ELR (cell line): ENCODE results near the gene ABHD18.
"Not testable (repeated sequence)": the region's sequence is repeated elsewhere in the genome, so short reads cannot be mapped to it uniquely, and the experiment has no call there.

Experiments used
- DNase-seq: peaks from one replicate; pipeline ENCODE4 v3.0.0-alpha.2; 2015; ENCODE audit warnings: low read depth

The ABHD18 gene

GRCh38 chr4:127993151-127993550 is 27.9 kb downstream of the ABHD18 start:
- DNase-seq, result no peak

DNA sequence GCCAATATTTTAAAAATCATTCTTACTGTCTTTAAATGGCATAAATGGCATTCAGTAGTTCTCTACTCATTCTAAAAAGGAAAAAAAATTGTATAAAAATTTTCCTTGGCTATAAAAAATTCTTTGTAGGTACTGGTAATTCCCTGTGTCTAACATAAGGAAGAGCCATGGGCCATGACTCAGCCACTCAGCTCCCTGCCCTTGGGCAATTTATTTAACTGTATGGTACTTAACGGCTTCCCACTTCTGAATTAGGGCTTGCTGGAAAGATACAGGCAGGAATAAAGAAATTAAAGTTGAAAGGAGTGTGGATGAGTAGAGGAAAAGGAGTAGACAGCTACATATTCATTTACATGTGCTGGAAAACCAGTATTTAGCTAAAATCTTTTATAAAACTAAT is 30.6 kb downstream of the ABHD18 start:
- DNase-seq, result peak; percentile 88

DNA sequence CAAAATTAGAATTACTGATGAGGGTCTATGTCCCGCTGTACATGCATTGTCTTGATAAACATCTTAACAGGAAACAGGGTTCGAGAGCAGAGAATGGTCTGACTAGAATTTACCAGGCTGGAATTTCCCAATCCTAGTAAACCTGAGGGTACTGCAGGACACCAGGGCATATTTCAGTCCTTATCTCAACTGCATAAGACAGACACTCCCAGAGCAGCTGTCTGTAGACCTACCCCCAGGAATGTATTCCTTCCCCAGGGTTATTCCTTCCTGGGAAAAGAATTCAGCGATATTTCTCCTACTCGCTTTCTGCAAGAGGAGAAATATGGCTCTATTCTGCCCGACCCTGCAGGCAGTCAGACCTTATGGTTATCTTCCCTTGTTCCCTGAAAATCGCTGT is 31.3 kb downstream of the ABHD18 start:
- not testable (repeated sequence) for DNase-seq

GRCh38 chr4:127997534-127998388 is 32.6 kb downstream of the ABHD18 start:
- peak; percentile 73 for DNase-seq

GRCh38 chr4:128006592-128006991 is 41.4 kb downstream of the ABHD18 start:
- peak; percentile 62 for DNase-seq

DNA sequence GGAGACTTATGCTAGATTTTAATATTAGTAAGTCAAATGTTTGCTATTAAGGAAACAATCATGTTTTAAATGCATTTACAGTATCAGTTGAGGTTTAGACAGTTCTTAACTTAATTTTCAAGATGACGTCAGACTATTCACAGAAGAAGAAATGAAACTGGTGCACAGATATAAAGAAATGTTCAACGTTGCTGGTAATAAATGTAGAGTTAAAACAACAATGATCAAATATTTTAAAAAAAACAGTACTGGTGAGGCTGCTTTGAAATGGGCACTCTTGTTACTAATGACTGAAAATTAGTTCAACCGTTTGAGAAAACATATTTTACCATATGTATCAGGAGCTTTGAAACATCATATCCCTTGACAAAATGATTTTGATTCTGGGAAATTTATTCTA is 44.2 kb downstream of the ABHD18 start:
- DNase-seq, result no peak

- no peak for DNase-seq
Measured at GRCh38 chr4:128025319-128025718, 60.1 kb downstream of the ABHD18 start.

- no peak for DNase-seq
Measured at GRCh38 chr4:128029907-128030306, 64.7 kb downstream of the ABHD18 start.

GRCh38 chr4:128031756-128032384 is 66.7 kb downstream of the ABHD18 start:
- no peak for DNase-seq

- DNase-seq, result no peak
Measured at GRCh38 chr4:128039568-128039967, 74.4 kb downstream of the ABHD18 start.

- not testable (repeated sequence) for DNase-seq
Measured at GRCh38 chr4:128047019-128047418, 81.8 kb downstream of the ABHD18 start.

- DNase-seq, result not testable (repeated sequence)
Measured at GRCh38 chr4:128047514-128047913, 82.3 kb downstream of the ABHD18 start.

DNA sequence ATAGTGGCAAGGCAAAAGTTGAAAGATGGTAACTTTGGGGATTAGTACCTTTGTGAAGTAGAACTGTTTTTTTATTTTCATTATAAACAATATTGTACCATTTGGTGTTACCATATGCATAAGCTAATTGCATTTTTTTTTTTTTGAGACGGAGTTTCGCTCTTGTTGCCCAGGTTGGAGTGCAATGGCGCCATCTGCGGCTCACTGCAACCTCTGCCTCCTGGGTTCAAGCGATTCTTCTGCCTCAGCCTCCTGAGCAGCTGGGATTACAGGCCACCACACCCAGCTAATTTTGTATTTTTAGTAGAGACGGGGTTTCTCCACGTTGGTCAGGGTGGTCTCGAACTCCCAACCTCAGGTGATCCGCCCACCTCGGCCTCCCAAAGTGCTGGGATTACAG is 86.0 kb downstream of the ABHD18 start:
- peak; percentile 6 for DNase-seq

DNA sequence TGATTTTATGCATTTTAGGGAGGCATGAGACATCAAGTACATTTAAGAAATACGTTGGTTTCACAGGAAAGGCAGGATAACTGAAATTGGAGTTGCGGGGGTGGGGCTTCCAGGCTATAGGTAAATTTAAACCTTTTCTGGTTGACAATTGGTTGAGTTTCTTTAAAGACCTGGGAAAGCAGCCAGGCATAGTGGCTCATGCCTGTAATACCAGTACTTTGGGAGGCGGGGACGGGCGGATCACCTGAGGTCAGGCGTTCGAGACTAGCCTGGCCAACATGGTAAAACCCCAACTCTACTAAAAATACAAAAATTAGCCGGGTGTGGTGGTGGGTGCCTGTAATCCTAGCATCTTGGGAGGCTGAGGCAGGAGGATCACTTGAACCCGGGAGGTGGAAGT is 89.7 kb downstream of the ABHD18 start:
- not testable (repeated sequence) for DNase-seq

GRCh38 chr4:128055441-128056206 is 90.4 kb downstream of the ABHD18 start:
- not testable (repeated sequence) for DNase-seq

GRCh38 chr4:128056396-128056795 is 91.2 kb downstream of the ABHD18 start:
- DNase-seq, result no peak

GRCh38 chr4:128060121-128060698 is 95.0 kb downstream of the ABHD18 start:
- peak; percentile 30 for DNase-seq

- DNase-seq, result peak; percentile 96
Measured at GRCh38 chr4:128060699-128061565, 95.7 kb downstream of the ABHD18 start, which contains the start of gene LARP1B. TSS of gene LARP1B (plus strand) at chr4:128061312. CDS start at chr4:128074952, 13,640 bp downstream.

DNA sequence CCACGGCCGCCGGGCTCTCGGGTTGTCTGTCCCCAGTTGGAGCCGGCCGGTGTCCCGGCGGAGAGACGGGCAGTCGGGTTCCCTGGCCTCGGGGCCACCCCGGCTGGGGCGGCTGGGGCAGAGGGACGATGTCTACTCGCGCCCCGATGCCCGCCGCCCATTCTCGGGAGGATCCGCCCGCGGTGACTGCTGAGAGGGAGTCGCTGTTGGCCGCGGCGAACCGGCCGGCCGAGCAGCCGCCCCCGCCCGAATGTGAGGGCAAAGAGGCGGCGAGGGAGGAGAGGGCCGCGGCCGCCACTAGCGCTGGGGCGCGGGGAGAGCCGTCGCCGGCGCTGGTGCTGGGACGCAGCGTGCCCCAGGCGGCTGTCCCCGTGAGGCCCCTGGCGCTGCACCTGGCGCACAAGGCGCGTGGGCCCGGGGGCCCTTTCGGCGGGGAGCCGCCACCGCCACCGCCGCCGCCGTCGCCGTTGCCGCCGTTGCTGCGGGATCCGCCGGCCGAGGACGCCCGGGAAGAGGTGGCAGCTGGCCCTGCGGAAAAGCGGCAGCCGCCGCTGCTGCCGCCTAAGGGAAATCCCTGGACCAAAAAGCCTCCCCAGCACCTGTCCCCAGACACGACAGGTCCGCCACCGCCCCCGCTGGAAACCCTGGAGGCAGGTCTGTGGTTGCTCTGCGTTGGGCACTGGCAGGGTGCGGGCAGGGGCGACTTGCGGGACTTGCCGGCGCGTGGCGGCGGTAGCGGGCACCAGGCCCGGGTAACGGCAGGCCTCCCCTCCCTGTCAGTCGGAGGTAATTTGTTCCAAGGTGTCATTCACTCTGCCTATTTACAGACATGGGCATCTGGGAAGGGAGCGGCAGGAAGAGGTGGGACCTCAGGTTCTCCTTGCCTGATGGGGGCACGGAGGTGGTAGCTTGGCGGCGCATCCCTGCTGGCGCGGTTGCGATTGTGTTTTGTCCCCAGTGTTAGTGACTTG is 96.6 kb downstream of the ABHD18 start:
- peak; percentile 53 for DNase-seq

DNA sequence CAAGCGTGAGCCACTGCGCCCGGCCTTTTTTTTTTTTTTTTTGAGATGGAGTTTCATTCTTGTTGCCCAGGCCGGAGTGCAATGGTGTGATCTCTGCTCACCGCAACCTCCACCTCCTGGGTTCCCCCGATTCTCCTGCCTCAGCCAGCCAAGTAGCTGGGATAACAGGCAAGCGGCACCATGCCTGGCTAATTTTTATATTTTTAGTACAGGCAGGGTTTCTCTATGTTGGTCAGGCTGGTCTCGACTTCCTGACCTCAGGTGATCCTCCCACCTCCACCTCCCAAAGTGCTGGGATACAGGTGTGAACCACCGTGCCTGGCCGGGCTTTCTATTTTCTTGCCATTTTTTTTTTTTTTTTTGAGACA is 101.2 kb downstream of the ABHD18 start:
- not testable (repeated sequence) for DNase-seq
